Measurements from ENCODE around the gene UBA6. TPM values are rescaled to one million over a fixed set of nuclear protein-coding genes. Genes with fewer than 3 reads are reported as not detected.
A peak's percentile ranks its signal among the peaks of the same experiment; 100 is the strongest.
"Not testable (repeated sequence)": the region's sequence is repeated elsewhere in the genome, so short reads cannot be mapped to it uniquely, and the experiment has no call there.

Gene UBA6
- total RNA-seq, 8 experiments from 2014 or later: 28.9 to 64.0 (median 41.5) TPM

DNA sequence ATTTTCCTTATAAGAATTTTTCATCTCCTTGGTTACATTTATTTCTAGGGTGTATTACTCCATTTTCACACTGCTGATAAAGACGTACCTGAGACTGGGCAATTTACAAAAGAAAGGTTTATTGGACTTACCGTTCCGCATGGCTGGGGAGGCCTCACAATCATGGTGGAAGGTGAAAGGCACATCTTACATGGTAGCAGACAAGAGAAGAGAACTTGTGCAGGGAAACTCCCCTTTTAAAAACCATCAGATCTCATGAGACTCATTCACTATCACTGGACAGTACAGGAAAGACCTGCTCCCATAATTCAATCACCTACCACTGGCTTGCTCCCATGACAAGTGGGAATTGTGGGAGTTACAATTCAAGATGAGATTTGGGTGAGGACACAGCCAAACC, 5.7 kb upstream of the UBA6 start:
- 94 to 100% (median 100%) methylated on average over 1 to 3 of the region's 3 CpGs; no CpG with 5 or more reads in 1 of the 10 experiments for WGBS, 10 experiments

DNA sequence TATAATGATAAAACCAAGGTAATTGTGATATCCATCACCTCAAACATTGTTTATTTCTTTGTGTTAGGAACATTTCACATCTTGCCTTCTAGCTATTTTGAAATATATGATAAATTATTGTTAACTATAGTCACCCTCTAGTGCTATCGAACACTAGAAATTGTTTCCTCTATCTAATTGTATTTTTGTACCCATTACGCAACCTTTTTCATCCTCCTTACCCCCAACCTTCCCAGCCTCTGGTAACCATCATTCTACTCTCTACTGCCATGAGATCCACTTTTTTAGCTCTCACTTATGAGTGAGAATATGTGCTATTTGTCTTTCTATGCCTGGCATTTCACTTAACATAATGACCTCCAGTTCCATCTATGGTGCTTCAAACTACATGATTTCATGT, 3.9 kb upstream of the UBA6 start:
- no peak for ATAC-seq (replicated peaks in 6 of 8)
- in situ Hi-C loops (cut with MboI; ENCODE audit: low pct_unique_long_range_greater_than_20kb in 2 of 9, low sequenced_read_pairs in 9 of 9, unreplicated experiment in 9 of 9): no loop called here
- Histone ChIP-seq H3K27ac (no peak overlapping the region), H3K4me3 (no peak overlapping the region), H3K4me1 (replicated peaks in 1 of 2) (peaks cover 2 to 11% of the 10 kb centered on the region in 2 donors)
- WGBS, 10 experiments: 85 to 100% (median 100%) methylated on average over 1 to 2 of the region's 2 CpGs; no CpG with 5 or more reads in 1 of the 10 experiments

More for the DNA sequence above, 5.7 kb upstream of the UBA6 start:
- H3K27ac ChIP-seq; in situ Hi-C loops (cut with MboI; ENCODE audit: low pct_unique_long_range_greater_than_20kb in 2 of 9, low sequenced_read_pairs in 9 of 9, unreplicated experiment in 9 of 9); ATAC-seq (replicated peaks in 6 of 8); H3K4me3 ChIP-seq: not testable (repeated sequence)
- peaks cover 2 to 11% of the 10 kb centered on the region in 2 donors for H3K4me1 ChIP-seq (replicated peaks in 1 of 2)

DNA sequence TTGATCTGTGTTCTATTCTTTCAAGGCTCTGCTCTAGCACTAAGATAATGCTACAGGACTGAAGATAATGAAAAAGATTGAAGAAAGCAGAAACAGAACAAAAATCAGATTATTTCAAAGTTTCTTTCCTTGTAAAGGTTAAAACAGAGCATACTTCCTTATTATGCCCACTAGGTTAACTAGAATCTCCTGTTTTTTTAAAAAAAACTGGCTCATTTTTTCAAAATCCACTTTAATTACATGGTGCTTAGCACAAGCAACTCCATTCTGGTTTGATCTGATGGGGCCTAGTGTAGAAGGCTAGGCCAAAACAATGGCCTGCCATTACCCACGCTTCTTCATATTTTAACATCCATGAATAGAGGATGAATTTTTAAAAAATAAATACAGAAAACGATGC, 1.2 kb upstream of the UBA6 start:
- peaks cover 5 to 17% of the 10 kb centered on the region in 2 donors for H3K4me1 ChIP-seq (replicated peaks in 1 of 2)
- peak overlapping the region; percentile 67 to 96 (median 92) for H3K4me3 ChIP-seq
- WGBS, 10 experiments: 60 to 100% (median 94%) methylated on average over 1 to 2 of the region's 2 CpGs
- ATAC-seq (replicated peaks in 6 of 8): no peak
- peak overlapping the region; percentile 79 to 94 for H3K27ac ChIP-seq
- in situ Hi-C loops (cut with MboI; ENCODE audit: low pct_unique_long_range_greater_than_20kb in 2 of 9, low sequenced_read_pairs in 9 of 9, unreplicated experiment in 9 of 9): no loop called here

GRCh38 chr4:67701517-67701850, 529 bp upstream of the UBA6 start:
- H3K4me1 ChIP-seq (replicated peaks in 1 of 2): peaks cover 5 to 17% of the 10 kb centered on the region in 2 donors
- peak overlapping the region; percentile 79 to 94 for H3K27ac ChIP-seq
- 0 to 40% (median 9%) methylated on average over 1 to 4 of the region's 4 CpGs; no CpG with 5 or more reads in 1 of the 10 experiments for WGBS, 10 experiments
- in situ Hi-C loops (cut with MboI; ENCODE audit: low pct_unique_long_range_greater_than_20kb in 2 of 9, low sequenced_read_pairs in 9 of 9, unreplicated experiment in 9 of 9): no loop called here
- peak overlapping the region; percentile 67 to 96 (median 92) for H3K4me3 ChIP-seq
- peak; percentile 1 to 42 (median 24) for ATAC-seq (replicated peaks in 6 of 8)

- peak in 3 of 8 experiments; percentile 11 to 29 (median 13) for ATAC-seq (replicated peaks in 6 of 8)
- peak overlapping the region; percentile 91 to 94 for H3K27ac ChIP-seq
- WGBS, 10 experiments: 12 to 57% (median 26%) methylated on average over 5 to 10 of the region's 11 CpGs; no CpG with 5 or more reads in 2 of the 10 experiments
- in situ Hi-C loops (cut with MboI; ENCODE audit: low pct_unique_long_range_greater_than_20kb in 2 of 9, low sequenced_read_pairs in 9 of 9, unreplicated experiment in 9 of 9): no loop called here
- peaks cover 5 to 17% of the 10 kb centered on the region in 2 donors for H3K4me1 ChIP-seq (replicated peaks in 1 of 2)
- peak overlapping the region; percentile 67 to 96 (median 92) for H3K4me3 ChIP-seq
Observed at GRCh38 chr4:67700116-67700737, 728 bp downstream of the UBA6 start.

DNA sequence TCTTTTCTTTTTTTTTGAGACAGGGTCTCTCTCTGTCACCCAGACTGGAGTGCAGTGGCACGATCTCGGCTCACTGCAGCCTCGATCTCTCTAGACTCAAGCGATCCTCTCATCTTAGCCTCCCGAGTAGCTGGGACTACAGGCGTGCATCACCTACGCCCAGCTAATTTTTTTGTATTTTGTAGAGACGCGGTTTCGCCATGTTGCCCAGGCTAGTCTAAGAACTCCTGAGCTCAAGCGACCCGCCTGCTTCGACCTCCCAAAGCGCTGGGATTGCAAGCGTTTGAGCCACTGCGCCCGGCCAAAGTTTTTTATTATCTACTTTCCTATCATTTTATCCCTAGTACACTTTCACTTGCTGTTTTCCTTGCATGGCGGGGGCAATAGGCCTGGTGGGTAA, 1.4 kb downstream of the UBA6 start:
- Histone ChIP-seq H3K4me1 (replicated peaks in 1 of 2) (peaks cover 5 to 17% of the 10 kb centered on the region in 2 donors), H3K27ac (no peak overlapping the region), H3K4me3 (peak overlapping the region; percentile 67 to 96 (median 92))
- ATAC-seq (replicated peaks in 6 of 8): no peak
- in situ Hi-C loops (cut with MboI; ENCODE audit: low pct_unique_long_range_greater_than_20kb in 2 of 9, low sequenced_read_pairs in 9 of 9, unreplicated experiment in 9 of 9): no loop called here
- WGBS, 10 experiments: 75 to 100% (median 86%) methylated on average over 1 to 18 of the region's 18 CpGs; no CpG with 5 or more reads in 2 of the 10 experiments

DNA sequence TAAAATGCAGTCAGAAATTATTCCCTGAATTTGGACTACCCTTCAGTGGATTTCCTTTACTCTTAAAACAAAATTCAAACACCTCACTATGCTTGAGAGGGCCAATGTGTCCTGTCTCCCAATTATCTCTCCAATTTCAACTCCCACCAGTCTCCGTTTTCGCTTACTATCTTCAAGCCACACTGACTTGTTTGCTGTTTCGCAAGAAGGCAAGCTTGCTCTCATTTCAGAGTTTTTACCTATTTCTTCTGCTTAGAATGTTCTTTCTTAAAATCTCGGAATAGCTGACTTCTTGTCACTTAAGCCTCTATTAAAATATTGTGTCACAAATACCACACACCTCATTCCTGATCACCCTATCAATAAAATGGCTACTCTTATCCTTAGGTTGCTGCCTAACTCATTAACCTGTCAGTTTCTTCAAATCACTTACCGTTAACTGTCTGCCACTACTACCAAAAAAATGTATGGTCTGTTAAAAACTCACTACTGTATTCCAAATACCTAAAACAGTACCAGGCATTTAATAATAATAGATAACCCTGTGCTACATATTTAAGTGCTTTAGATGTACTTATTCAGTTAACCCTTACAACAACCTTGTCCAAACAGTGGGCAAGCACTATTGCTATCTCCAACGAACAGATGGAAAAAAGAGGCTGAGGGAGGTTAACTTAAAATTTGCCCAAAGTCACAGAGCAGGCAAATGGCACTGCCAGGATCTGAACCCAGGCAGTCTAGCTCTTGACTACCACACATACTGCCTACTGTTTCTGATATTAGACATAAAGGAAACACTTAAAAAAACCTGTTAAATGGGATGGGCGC, 2.9 kb downstream of the UBA6 start:
- H3K4me1 ChIP-seq (replicated peaks in 1 of 2): peaks cover 5 to 17% of the 10 kb centered on the region in 2 donors
- ATAC-seq (replicated peaks in 6 of 8): no peak
- in situ Hi-C loops (cut with MboI; ENCODE audit: low pct_unique_long_range_greater_than_20kb in 2 of 9, low sequenced_read_pairs in 9 of 9, unreplicated experiment in 9 of 9): no loop called here
- H3K27ac ChIP-seq: no peak overlapping the region
- H3K4me3 ChIP-seq: no peak overlapping the region
- 60 to 98% (median 84%) methylated on average over 1 to 7 of the region's 7 CpGs; no CpG with 5 or more reads in 1 of the 10 experiments for WGBS, 10 experiments

- ATAC-seq (replicated peaks in 6 of 8): no peak
- Histone ChIP-seq H3K4me3 (no peak overlapping the region), H3K27ac (no peak overlapping the region), H3K4me1 (replicated peaks in 1 of 2) (peaks cover 3 to 7% of the 10 kb centered on the region in 2 donors)
- in situ Hi-C loops (cut with MboI; ENCODE audit: low pct_unique_long_range_greater_than_20kb in 2 of 9, low sequenced_read_pairs in 9 of 9, unreplicated experiment in 9 of 9): no loop called here
- 80 to 100% (median 98%) methylated on average over 1 to 2 of the region's 2 CpGs for WGBS, 10 experiments
Observed at GRCh38 chr4:67696061-67696460, 4.9 kb downstream of the UBA6 start.

DNA sequence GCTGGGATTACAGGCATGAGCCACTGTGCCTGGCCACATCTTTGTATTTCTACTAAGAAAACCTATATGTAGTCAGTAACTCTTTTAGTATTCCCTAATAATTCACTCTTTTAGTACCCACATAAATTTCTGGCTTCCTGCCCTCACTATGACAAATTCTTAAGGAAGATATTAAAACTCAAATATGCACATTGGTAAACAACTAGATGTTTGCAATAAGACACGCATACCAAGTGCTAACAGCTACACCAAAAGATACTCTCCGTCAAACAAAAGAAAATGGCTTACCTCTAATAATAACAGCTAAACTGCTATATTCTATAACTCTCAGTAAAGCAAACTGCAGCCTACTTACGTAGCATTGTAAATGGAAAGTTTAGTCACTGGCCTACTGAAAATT, 6.3 kb downstream of the UBA6 start:
- in situ Hi-C loops (cut with MboI; ENCODE audit: low pct_unique_long_range_greater_than_20kb in 2 of 9, low sequenced_read_pairs in 9 of 9, unreplicated experiment in 9 of 9): no loop called here
- 51 to 100% (median 88%) methylated on average over 2 to 3 of the region's 3 CpGs; no CpG with 5 or more reads in 1 of the 10 experiments for WGBS, 10 experiments
- Histone ChIP-seq H3K4me3 (no peak overlapping the region), H3K4me1 (replicated peaks in 1 of 2) (peaks cover 3 to 7% of the 10 kb centered on the region in 2 donors), H3K27ac (no peak overlapping the region)
- peak in 1 of 8 experiments; percentile 30 for ATAC-seq (replicated peaks in 6 of 8)

- Histone ChIP-seq H3K4me3 (no peak overlapping the region), H3K4me1 (replicated peaks in 1 of 2) (no peaks in the 10 kb centered on the region), H3K27ac (no peak overlapping the region)
- peak in 3 of 8 experiments; percentile 50 to 65 (median 59) for ATAC-seq (replicated peaks in 6 of 8)
- in situ Hi-C loops (cut with MboI; ENCODE audit: low pct_unique_long_range_greater_than_20kb in 2 of 9, low sequenced_read_pairs in 9 of 9, unreplicated experiment in 9 of 9): no loop called here
Observed at GRCh38 chr4:67691328-67691727, 9.6 kb downstream of the UBA6 start.

DNA sequence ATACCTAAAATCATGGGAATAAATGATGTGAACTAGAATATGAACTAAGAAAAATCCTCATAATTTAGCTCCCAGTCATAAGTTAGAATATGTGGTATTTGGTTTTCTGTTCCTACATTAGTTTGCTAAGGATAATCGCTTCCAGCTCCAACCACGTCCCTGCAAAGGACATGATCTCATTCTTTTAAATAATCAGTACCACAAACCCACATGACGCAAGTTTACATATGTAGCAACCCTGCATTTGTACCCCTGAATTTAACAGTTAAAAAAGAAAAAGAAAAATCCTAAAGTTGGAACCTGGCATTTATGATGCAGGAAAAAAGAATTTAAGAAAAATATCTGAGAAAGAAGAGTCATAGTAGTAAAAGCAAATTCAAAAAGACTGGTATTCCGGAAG, 13.3 kb downstream of the UBA6 start:
- WGBS, 10 experiments: 21 to 100% (median 91%) methylated on average over 3 to 4 of the region's 4 CpGs; no CpG with 5 or more reads in 1 of the 10 experiments
- peak in 2 of 8 experiments; percentile 48 to 64 for ATAC-seq (replicated peaks in 6 of 8)

DNA sequence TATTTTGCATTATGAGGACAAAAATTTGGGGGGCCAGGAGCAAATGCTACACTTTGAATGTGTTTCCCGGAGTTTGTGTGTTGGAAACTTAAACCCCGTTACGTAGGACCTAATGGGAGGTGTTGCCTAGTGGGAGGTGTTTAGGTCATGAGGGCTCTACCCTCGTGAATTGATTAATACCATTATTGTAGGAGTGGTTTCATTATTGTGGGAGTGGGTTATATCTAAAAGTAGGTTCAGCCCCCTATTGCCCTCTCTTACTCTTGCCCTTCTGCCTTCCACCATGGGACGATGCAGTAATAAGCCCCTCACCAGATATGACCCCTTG, 15.5 kb downstream of the UBA6 start:
- no peaks in the 10 kb centered on the region for H3K4me1 ChIP-seq (replicated peaks in 1 of 2)
- in situ Hi-C loops (cut with MboI; ENCODE audit: low pct_unique_long_range_greater_than_20kb in 2 of 9, low sequenced_read_pairs in 9 of 9, unreplicated experiment in 9 of 9): no loop called here
- no peak for ATAC-seq (replicated peaks in 6 of 8)
- no peak overlapping the region for H3K27ac ChIP-seq
- H3K4me3 ChIP-seq: no peak overlapping the region
- WGBS, 10 experiments: 80 to 100% (median 98%) methylated on average over 1 to 5 of the region's 5 CpGs; no CpG with 5 or more reads in 2 of the 10 experiments

More for the DNA sequence above, 13.3 kb downstream of the UBA6 start:
- Histone ChIP-seq H3K27ac (no peak overlapping the region), H3K4me3 (no peak overlapping the region), H3K4me1 (replicated peaks in 1 of 2) (no peaks in the 10 kb centered on the region)
- in situ Hi-C loops (cut with MboI; ENCODE audit: low pct_unique_long_range_greater_than_20kb in 2 of 9, low sequenced_read_pairs in 9 of 9, unreplicated experiment in 9 of 9): no loop called here

- ATAC-seq (replicated peaks in 6 of 8): no peak
- WGBS, 10 experiments: 0 to 100% (median 82%) methylated on average over 1 of the region's 1 CpG; no CpG with 5 or more reads in 1 of the 10 experiments
Observed at GRCh38 chr4:67684839-67685531, 16.0 kb downstream of the UBA6 start.

More at GRCh38 chr4:67684839-67685531, 16.0 kb downstream of the UBA6 start:
- Histone ChIP-seq H3K27ac (no peak overlapping the region), H3K4me1 (replicated peaks in 1 of 2) (no peaks in the 10 kb centered on the region), H3K4me3 (no peak overlapping the region)
- in situ Hi-C loops (cut with MboI; ENCODE audit: low pct_unique_long_range_greater_than_20kb in 2 of 9, low sequenced_read_pairs in 9 of 9, unreplicated experiment in 9 of 9): no loop called here

All from motor neuron (in vitro differentiated cells).